ENCODE measurements around the gene AKR1E2.

AKR1E2 gene

GRCh38 chr10:4847561-4848355, 21.8 kb downstream of the AKR1E2 start:
- DNase-seq, result no peak

DNA sequence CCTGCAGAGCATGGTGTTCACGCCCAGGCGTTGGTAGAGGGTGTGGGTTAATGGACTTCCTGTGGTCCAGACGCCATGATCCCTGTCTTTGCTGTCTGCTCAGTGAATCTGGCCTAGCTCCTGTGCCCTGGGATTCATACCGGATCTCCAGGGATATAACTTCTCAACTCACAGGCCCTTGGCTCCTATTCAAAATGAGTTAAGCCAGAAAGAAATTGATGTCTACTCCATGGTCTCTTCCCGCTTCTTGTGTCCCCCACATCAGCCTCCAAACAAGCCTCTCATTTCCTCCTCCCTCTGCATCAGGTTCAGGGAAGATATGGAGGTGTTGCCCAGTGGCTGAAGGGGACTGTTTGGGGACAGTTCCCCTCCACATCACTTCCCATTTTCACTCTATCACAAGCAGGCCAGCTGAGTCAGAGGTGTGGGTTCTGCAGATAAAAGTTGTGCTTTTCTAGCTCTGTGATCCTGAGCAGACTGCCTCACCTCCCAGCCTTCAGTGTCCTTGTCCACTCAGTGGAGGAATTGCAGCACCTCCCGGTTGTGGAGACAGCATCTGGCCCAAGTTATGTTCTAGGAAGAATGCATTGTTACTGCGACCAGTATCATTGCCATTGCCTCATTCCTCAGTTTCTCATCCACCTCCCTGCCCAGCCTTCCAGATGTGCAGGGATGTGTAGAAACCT, 22.5 kb downstream of the AKR1E2 start:
- no peak for DNase-seq

DNA sequence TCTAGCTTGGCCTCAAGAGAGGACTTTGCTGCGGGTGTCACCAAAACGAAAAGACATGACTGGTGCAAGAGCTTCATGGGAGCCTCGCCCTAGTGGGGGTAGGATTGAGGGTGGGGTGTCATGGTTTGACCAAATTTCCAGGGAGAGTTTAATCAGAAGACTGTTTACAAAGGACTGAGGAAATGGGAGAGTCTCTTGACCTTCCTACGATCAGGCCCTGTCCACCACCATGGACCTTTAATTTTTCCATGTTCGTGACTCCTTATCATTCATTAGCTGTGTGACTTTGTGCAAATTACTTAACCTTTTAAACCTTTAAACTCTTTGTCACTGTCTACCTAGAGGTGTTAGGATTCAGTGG, 23.0 kb downstream of the AKR1E2 start:
- no peak for DNase-seq

GRCh38 chr10:4849555-4850242, 23.7 kb downstream of the AKR1E2 start:
- DNase-seq, result peak; percentile 88

DNA sequence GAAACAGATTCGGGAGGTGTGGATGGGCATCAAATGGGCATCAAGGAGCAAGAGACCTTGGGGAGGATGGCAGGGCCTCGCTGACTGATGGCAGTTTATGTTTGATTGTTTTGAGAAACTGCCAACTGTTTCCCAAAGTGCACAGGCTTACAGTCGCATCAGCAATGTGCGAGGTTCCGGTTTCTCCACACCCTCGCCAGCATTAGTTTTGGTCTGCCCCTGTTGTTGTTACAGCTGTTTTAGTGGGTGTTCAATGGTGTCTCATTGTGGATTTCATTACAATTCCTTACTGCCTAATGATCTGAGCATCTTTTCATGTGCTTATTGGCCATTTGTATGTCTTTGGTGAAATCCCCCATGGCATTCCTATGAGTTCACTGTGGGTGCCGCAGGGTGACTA, 24.4 kb downstream of the AKR1E2 start:
- DNase-seq, result no peak

DNA sequence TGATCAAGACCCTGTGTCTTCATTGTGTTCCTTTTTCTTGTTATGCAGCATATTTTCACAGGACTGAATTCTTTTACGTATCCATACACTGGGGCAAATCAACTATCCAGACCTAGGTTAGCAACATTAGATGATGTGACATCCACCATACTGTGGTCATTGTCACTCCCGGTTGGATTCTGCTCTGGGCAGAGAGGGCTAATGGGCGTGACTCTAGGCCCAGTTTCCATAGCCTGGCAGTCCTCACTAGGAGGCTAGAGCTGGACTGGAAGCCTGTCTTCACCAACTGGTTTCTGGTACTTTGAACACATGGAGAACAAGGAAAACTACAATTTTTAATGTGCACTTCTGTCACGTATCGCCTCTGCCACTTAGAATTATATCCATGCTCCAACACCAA, 25.2 kb downstream of the AKR1E2 start:
- DNase-seq, result no peak

- DNase-seq, result no peak
These were observed 25.8 kb downstream of the AKR1E2 start for GRCh38 chr10:4851846-4852245.

- no peak for DNase-seq
These were observed 40.1 kb downstream of the AKR1E2 start for GRCh38 chr10:4865945-4866661.

GRCh38 chr10:4867109-4867519, 41.1 kb downstream of the AKR1E2 start:
- no peak for DNase-seq

- DNase-seq, result no peak
These were observed 41.7 kb downstream of the AKR1E2 start for GRCh38 chr10:4867520-4868356.

DNA sequence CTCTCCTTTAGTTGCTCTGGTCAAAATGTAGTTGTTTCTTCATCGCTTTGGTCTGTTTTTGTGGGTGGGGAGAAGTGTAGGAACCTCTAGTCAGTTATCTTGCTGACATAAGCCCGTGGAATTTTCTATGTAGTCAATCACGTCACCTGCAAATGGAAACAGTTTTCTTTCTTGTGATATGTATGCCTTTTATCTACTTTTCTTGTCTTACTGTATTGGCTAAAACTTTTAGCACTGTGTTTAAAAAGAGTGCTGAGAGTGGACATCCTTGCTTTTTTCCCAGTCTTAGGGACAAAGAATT, 42.3 kb downstream of the AKR1E2 start:
- no peak for DNase-seq

GRCh38 chr10:4882704-4883078, 56.7 kb downstream of the AKR1E2 start:
- DNase-seq, result no peak

GRCh38 chr10:4883079-4883739, 57.2 kb downstream of the AKR1E2 start:
- no peak for DNase-seq

GRCh38 chr10:4885162-4885561, 59.2 kb downstream of the AKR1E2 start:
- DNase-seq, result no peak

DNA sequence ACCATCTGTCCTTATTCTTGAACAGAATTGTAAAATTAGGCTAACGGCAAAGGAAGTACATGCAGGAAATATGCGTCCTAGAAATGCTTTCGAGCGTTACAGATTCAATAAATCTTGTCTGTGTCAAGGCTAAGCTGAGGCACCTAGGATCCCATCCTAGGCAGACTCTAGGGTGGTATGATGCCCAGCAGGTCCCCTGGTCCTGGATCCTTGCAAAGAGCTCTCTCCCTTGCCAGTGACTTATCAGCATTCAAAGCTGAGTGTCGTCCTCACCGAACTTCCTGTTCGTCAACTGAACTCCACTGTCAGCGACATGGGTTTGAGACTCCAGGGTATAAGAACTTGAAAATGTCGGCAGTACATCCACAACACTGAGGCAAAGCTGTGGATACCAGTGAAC, 61.5 kb downstream of the AKR1E2 start:
- DNase-seq, result no peak

DNA sequence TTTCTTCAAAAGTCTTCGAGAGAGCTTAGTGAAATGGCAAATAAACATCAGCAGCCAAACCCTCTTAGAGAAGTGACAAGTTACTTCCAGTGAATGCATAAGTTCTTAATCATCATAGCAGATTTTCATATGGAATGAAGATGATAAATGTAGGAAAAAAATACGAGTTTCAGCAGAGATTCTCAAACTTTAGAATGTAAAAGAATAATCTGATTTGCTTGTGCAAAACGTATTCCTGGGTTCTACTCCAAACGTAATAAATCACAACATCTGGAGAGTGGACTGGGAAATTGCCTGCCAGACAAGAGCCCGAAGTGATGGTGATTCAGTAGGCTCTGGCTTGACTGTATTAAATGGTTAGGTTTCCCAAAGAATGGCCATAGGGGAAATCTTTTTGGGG, 62.2 kb downstream of the AKR1E2 start:
- DNase-seq, result no peak

DNA sequence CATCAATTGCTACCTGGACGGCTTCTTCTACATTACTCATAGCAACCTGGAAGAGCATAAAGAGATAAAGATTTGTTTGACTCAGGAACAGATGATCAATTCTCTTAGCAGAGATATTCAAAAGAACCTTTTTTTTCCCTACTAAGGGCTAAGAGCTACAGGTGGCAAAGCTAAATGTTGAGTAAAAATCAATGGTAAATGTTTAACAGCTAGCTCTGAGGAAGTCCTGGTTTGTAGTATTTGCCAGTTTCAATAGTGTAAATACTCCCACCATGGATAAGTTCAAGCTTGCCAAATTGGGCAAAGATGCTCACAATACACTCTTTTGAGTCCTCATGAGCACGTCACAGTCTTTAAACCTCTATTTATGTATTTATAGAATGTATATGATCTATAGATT, 64.0 kb downstream of the AKR1E2 start:
- no peak for DNase-seq

DNA sequence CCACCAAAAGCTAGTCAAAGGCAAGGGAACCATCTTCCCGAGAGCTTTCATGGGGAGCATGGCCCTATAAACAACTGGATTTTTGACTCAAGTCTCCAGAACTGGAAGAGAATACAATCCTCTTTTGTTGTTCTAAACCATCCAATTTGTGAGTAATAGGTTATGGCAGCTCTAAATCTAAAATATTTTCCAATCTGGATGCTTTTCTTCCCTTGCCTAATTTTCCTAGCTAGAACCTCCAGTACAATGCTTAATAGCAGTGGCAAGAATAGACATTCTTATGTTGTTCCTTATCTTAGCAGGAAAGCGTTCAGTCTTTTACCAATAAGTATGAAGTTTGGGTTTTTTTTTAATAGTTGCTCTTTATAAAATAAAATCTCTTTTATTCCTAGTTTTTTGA, 66.7 kb downstream of the AKR1E2 start:
- no peak for DNase-seq

- no peak for DNase-seq
These were observed 68.3 kb downstream of the AKR1E2 start for GRCh38 chr10:4894335-4894734.
